ENCODE measurements around the gene KDSR.
"Not testable (repeated sequence)": the region's sequence is repeated elsewhere in the genome, so short reads cannot be mapped to it uniquely, and the experiment has no call there.

The KDSR gene

GRCh38 chr18:63365876-63366212 is 1.2 kb downstream of the KDSR start:
- no peak for DNase-seq

- no peak for DNase-seq
These were observed 3.1 kb downstream of the KDSR start for GRCh38 chr18:63363951-63364350.

- not testable (repeated sequence) for DNase-seq
These were observed 3.6 kb downstream of the KDSR start for GRCh38 chr18:63363420-63363819.

GRCh38 chr18:63356272-63356896 is 10.6 kb downstream of the KDSR start:
- no peak for DNase-seq

- no peak for DNase-seq
These were observed 16.8 kb downstream of the KDSR start for GRCh38 chr18:63350230-63350629.

GRCh38 chr18:63348508-63349136 is 18.4 kb downstream of the KDSR start:
- DNase-seq: no peak

- DNase-seq: no peak
These were observed 20.4 kb downstream of the KDSR start for GRCh38 chr18:63346480-63347183.

GRCh38 chr18:63346031-63346430 is 21.0 kb downstream of the KDSR start:
- DNase-seq: no peak

- DNase-seq: no peak
These were observed 22.1 kb downstream of the KDSR start for GRCh38 chr18:63344918-63345317.

- no peak for DNase-seq
These were observed 22.7 kb downstream of the KDSR start for GRCh38 chr18:63344263-63344662.

GRCh38 chr18:63342206-63342605 is 24.8 kb downstream of the KDSR start:
- DNase-seq: peak; percentile 8

GRCh38 chr18:63339920-63340484 is 27.0 kb downstream of the KDSR start:
- DNase-seq: peak; percentile 25

- no peak for DNase-seq
These were observed 30.5 kb downstream of the KDSR start for GRCh38 chr18:63336366-63337099.

GRCh38 chr18:63331105-63331504 is 35.9 kb downstream of the KDSR start:
- DNase-seq: no peak

- no peak for DNase-seq
These were observed 37.4 kb downstream of the KDSR start for GRCh38 chr18:63329431-63330145.

GRCh38 chr18:63326011-63326410 is 41.0 kb downstream of the KDSR start:
- no peak for DNase-seq

GRCh38 chr18:63325086-63325686 is 41.8 kb downstream of the KDSR start:
- no peak for DNase-seq

GRCh38 chr18:63322908-63323634 is 43.9 kb downstream of the KDSR start:
- DNase-seq: peak; percentile 52

GRCh38 chr18:63322206-63322605 is 44.8 kb downstream of the KDSR start:
- no peak for DNase-seq

GRCh38 chr18:63321291-63321690 is 45.7 kb downstream of the KDSR start:
- no peak for DNase-seq

GRCh38 chr18:63320975-63321265 is 46.1 kb downstream of the KDSR start:
- no peak for DNase-seq

Data from stimulated activated CD4-positive, alpha-beta T cell treated with anti-CD3 and anti-CD28 coated beads, Interleukin-1b, Interleukin-23, amount 100 ng/mL, for 48 hours (primary cell).